GM21576 (cell line): ENCODE results near the gene RNF41.

Experiments
- ATAC-seq: cut with Tn5 transposase; IDR thresholded peaks from one replicate; pipeline ENCODE4 v1.9.1; 2021; ENCODE audit warnings: mild to moderate bottlenecking, moderate library complexity; ENCODE audit not compliant: unreplicated experiment

RNF41 gene

GRCh38 chr12:56244494-56244893 lies 22.8 kb upstream of the RNF41 start:
- ATAC-seq, result no peak

- no peak for ATAC-seq
Observed at GRCh38 chr12:56243731-56244181, 22.0 kb upstream of the RNF41 start.

GRCh38 chr12:56242986-56243385 lies 21.3 kb upstream of the RNF41 start:
- ATAC-seq, result no peak

- ATAC-seq, result no peak
Observed at GRCh38 chr12:56241424-56242303, 19.9 kb upstream of the RNF41 start.

GRCh38 chr12:56237552-56237951 lies 15.8 kb upstream of the RNF41 start:
- no peak for ATAC-seq

GRCh38 chr12:56236985-56237384 lies 15.3 kb upstream of the RNF41 start:
- ATAC-seq, result no peak

GRCh38 chr12:56236091-56236490 lies 14.4 kb upstream of the RNF41 start:
- ATAC-seq, result no peak

- ATAC-seq, result no peak
Observed at GRCh38 chr12:56234746-56235436, 13.2 kb upstream of the RNF41 start.

GRCh38 chr12:56231184-56231582 lies 9.5 kb upstream of the RNF41 start:
- ATAC-seq, result no peak

- ATAC-seq, result no peak
Observed at GRCh38 chr12:56230432-56231183, 8.9 kb upstream of the RNF41 start.

- no peak for ATAC-seq
Observed at GRCh38 chr12:56229916-56230431, 8.3 kb upstream of the RNF41 start, which contains the start of gene SLC39A5. Gene SLC39A5 (plus strand): TSS chr12:56230051. CDS start chr12:56231275, 1,224 bp downstream.

GRCh38 chr12:56229082-56229481 lies 7.4 kb upstream of the RNF41 start:
- no peak for ATAC-seq

- ATAC-seq, result no peak
Observed at GRCh38 chr12:56224954-56225353, 3.2 kb upstream of the RNF41 start.

GRCh38 chr12:56224102-56224701 lies 2.5 kb upstream of the RNF41 start, which contains the start of gene NABP2:
Gene NABP2 (plus strand): TSS chr12:56224342. CDS start chr12:56224857, 515 bp downstream.
- peak; percentile 66 for ATAC-seq

- no peak for ATAC-seq
Observed at GRCh38 chr12:56223571-56224101, 1.9 kb upstream of the RNF41 start.

- ATAC-seq, result no peak
Observed at GRCh38 chr12:56222531-56222895, 791 bp upstream of the RNF41 start.

GRCh38 chr12:56221232-56221756 lies 428 bp downstream of the RNF41 start:
- peak; percentile 9 for ATAC-seq

- ATAC-seq, result no peak
Observed at GRCh38 chr12:56220611-56221231, 1.0 kb downstream of the RNF41 start.

- ATAC-seq, result no peak
Observed at GRCh38 chr12:56219840-56220239, 1.9 kb downstream of the RNF41 start.

GRCh38 chr12:56216461-56216860 lies 5.3 kb downstream of the RNF41 start:
- ATAC-seq, result no peak
